Middle frontal gyrus (tissue), 1 donor: Measurements from ENCODE around the gene HDAC1.
"Not testable (repeated sequence)": the region's sequence is repeated elsewhere in the genome, so short reads cannot be mapped to it uniquely, and the experiment has no call there.

Experiments used
- DNase-seq: peaks from one replicate; pipeline ENCODE4 v3.0.0-alpha.2; 2015; ENCODE audit warnings: low spot score; ENCODE audit errors: extremely low spot score

Gene HDAC1

DNA sequence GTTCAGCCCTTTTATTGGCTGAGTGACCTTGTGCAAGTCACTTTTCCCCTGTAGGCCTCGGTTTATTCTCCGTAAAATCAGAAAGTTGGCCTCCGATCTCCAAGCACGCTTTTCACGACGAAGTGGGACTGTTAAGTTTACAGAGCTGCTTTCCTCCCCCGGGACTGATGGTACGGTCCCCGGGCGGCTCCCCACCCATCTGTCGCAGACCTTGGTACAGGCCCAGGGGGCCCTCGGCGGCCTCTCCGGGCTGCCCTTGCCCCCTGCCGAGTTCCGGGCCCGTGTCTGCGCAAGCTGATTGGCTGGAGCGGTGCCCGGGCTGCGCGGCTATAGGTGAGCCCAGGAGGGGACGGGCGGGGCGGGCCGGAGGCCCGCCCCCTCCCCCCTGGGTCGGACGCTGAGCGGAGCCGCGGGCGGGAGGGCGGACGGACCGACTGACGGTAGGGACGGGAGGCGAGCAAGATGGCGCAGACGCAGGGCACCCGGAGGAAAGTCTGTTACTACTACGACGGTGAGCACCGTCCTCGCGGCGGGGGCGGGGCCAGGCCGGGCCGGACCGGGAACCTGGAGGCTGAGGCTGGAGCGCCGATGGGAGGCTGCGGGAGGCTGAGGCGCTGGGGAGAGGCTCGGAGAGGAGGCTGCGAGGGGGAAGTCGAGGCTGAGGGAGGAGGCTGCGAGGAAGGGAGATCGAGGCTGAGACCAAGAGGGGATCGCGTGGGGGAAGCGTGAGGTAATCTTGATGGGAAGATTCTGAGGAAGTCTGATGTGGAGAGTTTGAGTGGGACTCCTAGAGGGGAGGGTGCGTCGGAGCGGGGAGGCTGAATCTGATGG, at the start of gene HDAC1:
HDAC1 (plus strand) TSS at position 376 of the 831 bp plus-strand sequence; CDS start at position 463, 87 bp downstream.
- DNase-seq: peak; percentile 69

DNA sequence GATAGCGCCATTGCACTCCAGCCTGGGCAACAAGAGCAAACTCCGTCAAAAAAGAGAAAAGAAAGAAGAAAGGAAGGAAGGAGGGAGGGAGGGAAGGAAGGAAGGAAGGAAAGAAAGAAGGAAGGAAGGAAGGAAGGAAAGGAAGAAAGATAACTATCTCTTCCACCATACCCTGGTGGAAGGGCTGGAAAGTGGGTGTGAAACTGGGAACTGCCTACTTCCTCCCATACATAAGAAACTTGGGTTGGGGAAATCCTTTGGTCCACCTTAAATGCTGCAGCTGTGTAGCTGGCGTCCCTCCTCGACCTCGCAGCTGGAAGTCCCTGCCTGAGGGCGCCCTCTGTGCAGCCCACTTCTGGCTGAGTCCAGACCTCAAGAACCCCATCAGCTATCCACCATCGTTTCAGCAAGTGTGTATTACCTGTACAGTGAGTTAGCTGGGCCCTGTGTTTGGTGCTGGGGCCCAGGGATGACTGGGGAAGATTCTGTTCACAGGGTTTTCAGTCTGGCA, 49.5 kb upstream of the HDAC1 start:
- DNase-seq: no peak

DNA sequence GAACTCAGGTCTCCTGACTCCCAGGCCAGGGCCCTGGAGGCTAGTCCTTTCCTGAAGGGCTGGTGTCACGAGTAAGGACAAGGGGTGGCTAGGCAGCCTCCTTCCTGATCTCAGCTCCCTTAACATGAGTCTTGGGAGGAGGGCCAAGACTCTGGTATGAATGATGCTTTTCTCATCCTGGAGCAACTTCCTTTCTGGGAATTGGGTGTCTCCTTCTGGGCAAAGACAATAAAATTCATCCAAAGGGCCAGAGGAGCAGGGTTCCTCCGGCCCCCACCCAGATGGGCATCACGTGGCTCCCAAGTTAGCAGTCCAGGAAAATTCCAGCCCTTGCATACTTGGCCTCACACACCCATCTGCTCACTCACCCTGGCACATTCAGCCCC, 45.0 kb upstream of the HDAC1 start, which contains the start of gene FAM167B:
FAM167B (plus strand) TSS at position 335 of the 386 bp plus-strand sequence. CDS start 200 bp downstream, outside the sequence.
- no peak for DNase-seq

DNA sequence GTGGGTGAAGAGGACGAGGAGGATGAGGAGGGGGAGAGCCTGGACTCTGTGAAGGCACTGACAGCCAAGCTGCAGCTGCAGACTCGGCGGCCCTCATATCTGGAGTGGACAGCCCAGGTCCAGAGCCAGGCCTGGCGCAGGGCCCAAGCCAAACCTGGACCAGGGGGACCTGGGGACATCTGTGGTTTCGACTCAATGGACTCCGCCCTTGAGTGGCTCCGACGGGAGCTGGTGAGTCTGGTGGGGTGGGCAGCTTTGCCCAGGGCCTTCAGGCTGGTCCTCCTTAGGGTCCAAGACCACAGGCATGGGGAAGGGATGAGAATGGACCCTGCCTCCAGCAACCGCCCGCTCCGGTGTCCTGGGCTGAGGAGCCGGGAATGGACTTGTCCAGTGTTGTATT, 44.4 kb upstream of the HDAC1 start:
- no peak for DNase-seq

DNA sequence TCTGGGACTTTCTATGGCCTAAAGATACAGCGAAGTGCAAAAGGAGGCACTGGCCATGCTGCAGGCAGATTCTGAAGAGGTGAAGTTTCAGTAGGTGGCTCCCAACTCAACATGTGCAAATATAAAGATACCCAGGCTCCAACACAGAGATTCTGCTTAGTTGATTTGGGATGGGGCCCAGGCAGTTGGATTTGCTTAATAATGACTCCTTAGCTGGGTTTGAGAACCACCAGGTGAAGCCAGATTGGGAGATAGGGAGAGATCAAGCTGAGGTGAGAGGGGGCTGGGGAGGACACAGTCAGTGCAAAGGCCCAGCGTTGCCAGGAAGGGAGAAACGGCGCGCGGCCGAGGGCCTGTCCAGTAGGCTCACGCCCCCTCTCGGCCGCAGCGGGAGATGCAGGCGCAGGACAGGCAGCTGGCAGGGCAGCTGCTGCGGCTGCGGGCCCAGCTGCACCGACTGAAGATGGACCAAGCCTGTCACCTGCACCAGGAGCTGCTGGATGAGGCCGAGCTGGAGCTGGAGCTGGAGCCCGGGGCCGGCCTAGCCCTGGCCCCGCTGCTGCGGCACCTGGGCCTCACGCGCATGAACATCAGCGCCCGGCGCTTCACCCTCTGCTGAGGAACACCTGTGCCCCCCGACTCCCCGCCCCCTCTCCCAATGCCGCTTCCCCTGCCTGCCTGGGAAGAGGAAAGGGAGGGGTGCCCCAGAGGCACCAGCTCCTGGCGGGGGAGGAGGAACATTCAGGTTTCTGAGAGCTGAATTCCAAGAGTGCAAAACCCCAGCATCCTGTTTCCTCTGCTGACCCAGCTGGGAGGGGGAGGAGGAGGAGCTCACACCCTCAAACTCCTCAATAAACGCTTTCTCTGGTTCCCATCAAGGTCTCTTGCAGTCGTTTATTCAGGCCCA, 43.6 kb upstream of the HDAC1 start:
- no peak for DNase-seq

DNA sequence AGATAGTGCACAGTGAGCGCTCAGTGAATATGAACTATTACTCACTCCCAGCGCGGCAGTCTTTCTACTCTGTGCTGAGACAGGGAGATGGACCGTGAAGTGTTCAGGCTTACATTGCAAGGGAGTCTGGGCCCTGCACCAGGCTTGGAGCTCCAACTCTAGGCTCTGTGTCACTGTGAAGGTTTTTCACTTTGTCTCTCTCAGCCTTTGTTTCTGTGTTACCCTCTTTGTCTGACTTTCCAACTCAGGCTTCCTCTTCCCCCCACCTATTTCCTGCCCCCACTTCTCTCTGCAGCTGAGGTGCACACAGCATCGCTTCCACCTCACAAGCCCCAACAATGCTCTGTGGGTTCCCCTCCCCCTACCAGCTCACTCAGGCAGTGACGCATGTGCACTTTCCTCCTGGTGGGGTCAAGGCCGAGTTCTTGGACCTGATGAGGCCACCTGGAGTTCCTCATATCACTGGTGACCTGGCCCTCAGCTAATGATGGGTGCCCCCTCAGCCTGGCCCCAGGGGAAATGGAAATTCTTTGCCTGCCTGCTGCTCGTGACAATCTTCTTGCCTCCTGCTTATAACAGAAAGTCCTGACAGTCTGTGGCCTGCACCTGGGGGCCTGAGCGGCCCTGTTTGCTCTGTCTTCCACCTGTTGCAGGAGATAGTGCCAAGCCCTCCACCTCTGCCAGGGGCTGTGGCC, 41.9 kb upstream of the HDAC1 start:
- DNase-seq: no peak

DNA sequence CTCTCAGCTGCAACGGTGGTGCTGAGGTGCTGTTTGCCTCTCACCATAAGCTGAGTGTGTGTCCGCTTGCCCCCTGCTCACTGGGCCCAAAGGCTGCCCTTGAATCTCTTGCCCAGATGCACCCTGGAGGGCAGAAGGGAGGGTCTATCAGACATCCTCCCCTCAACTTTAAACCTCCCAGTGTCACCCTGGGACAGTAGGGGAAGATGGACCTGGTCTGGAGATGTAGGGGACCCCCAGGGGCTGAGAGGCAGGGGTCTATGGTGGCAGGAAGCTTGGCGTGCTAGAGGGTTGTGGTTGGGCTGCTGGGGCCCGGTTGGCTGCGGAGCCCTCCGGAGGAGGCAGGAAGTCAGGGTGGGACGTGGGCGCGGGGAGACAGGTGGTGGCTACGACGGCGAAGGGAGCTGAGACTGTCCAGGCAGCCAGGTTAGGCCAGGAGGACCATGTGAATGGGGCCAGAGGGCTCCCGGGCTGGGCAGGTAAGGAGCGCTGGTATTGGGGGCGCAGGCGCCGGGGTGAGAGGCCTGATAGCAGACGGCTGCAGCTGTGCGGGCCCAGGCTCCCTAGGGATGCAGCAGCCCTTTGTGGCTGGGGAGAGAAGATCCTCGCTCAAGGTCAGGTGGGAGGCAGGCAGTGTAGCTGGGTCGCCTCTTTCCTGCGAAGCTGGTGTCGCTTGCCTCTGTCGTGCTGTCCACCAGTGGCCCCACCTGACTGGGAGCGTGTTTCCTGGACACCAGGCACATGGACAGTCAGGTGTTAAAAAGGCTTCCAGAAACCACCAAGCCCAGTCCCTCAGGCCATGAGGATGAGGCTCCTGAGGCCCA, 40.8 kb upstream of the HDAC1 start, which contains the start of gene LCK:
LCK (plus strand) TSS at position 373 of the 824 bp plus-strand sequence. CDS start 23,065 bp downstream, outside the sequence.
- DNase-seq: no peak

DNA sequence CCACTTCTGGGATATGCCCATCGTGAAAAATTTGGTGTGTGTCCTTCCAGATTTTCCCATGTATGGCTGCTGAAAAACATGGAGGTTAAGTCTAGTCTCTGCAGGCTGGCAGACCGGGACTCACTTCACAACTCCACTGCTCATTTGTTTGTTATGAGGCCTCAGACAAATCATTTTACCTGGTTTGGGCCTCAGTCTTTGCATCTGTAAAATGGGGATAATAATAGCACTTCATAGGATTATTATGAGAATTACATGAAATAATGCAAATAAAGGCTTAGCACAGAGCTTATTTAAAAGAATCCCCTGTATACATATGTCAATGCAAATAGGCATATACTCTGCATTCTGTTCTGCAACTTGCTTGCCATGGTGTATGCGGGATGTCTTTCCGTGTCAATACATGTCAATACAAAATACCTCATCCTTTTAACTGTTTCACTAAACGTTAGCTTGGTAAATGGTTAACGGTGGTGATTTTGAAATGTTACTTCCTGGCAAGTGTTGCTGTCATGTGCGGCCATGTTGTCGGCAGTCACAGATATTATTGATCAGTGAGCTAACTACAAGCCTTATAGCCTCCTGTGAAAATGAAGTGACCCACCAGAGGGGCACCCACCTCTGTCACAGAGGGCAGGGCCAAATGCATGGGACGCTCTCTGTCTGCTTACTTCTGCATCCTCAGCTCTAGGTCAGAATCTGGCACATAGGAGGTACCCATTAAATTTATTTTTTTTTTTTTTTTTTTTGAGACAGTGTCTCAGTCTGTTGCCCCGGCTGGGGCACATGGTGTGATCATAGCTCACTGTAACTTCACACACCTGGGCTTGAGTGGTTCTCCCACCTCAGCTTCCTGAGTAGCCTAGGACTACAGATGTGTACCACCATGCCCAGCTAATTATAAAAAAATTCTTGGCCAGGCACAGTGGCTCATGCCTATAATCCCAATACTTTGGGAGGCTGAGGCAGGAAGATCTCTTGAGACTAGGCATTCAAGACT, 36.5 kb upstream of the HDAC1 start:
- no peak for DNase-seq

DNA sequence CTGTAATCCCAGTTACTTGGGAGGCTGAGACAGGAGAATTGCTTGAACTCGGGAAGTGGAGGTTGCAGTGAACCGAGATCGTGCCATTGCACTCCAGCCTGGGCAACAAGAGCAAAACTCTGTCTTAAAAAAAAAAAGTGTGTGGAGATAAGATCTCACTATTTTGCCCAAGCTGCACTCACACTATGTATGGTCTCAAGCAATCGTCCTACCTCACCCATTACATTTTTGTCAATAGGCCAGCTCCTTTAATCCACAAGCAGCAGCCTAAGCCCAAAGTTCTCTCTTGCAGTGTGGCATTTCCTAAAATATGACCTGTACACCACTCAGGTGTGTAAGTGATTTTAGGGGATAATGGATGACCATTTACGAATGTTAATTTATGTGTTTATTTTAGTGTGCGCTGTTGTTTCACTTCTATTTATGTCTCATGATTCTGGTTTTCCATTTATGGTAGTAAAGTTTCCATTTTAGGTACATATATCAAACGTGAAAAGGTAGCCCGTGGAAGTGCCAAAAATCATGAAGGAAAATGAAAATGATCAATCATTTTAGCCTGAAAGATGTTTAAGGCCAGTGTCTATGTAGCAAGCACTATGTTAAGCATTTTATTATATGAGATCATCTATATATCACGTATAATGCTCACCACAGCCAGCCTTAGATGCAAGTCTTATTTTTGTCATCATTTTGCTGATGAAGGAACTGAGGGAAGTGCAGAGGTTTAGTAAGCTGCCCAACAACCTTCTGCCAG, 35.2 kb upstream of the HDAC1 start:
- DNase-seq: no peak

DNA sequence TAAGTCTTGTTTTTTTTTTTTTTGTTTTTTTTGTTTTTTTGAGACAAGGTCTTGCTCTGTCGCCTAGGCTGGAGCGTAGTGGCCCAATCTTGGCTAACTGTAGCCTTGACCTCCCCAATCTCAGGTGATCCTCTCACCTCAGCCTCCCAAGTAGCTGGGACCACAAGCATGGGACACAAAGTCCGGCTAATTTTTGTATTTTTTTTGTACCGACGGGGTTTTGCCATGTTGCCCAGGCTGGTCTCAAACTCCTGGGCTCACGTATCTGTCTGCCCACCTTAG, 34.7 kb upstream of the HDAC1 start:
- DNase-seq: no peak

DNA sequence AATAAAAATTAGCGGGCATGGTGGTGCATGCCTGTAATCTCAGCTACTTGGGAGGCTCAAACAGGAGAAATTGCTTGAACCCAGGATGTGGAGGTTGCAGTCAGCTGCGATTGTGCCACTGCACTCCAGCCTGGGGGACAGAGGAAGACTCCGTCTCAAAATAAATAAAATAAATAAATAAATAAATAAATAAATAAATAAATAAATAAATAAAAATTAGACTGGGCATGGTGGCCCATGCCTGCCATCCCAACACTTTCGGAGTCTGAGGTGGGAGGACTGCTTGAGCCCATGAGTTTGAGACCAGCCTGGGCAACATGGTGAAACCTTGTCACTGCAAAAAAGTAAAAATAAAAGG, 28.7 kb upstream of the HDAC1 start:
- DNase-seq: not testable (repeated sequence)

DNA sequence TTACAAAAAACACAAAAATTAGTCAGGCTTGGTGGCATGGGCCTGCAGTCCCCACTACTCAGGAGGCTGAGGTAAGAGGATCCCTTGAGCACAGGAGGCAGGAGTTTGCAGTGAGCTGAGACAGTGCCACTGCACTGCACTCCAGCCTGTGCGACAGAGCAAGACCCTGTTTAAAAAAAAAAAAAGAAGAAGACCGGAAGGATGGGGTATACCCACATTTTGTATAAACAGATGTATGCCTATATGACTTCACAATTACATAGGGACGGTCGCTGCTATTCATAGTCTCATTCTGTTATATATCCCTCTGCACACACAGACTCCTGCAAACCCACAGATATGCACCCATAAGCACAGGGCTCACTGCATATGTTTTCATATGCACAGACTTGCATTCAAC, 28.1 kb upstream of the HDAC1 start:
- no peak for DNase-seq

DNA sequence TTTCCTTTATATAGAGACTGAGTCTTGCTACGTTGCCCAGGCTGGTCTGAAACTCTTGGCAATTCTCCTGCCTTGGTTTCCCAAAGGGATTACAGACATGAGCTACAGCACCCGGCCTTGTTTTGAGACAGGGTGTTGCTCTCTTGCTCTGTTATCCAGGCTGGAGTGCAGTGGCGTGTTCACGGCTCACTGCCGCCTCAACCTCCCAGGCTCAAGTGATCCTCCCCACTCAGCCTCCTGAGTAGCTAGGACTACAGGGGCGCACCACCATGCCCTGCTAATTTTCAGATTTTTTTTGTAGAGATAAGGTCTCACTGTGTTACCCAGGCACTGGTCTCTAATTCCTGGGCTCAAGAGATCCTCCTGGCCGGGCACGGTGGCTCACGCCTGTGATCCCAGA, 26.0 kb upstream of the HDAC1 start:
- no peak for DNase-seq

DNA sequence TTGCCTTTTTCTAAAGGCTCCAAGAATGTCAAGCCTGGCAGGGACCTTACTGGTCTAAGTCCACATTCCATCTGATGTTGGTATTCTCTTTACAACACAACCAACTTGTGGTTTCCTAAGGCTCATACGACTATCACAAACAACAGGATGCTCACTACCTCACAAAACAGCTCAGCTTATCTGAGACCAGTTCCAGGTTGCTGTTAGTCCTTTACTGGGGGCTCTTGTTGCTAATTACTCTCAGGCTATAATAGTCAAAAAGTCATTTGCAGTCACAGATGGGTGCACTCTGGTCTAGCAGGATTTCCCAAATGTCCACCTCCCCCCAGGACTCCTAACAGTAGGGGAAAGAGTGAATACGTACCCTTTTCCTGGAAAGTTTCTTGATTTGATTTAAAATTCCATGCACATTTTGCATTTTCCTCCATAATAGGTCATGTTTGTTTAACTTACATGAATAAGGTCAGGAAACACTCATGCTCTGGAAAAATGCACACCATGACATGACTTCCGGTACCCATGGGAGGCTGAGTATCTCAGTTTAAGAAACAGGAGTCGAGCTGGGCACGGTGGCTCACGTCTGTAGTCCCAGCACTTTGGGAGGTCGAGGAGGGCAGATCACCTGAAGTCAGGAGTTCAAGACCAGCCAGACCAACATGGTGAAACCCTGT, 24.8 kb upstream of the HDAC1 start:
- no peak for DNase-seq

DNA sequence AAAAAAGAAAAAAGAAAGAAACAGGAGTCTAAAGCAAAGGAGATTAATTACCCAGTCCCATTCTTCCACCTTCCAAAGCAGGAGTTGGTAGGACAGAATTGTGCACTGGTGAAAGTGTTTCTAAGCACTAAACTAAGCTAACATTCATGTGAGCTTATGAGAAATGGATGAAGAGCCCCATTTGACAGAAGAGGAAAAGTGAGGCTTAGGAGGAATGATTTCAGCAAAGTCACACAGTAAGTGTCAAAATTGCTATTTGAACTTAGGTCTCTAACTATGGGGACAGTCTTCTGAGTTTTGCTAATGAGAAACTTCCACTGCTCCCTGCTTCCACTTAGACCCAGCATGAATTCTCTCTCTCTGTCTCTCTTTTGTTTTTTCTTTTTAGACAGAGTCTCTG, 22.1 kb upstream of the HDAC1 start:
- no peak for DNase-seq

DNA sequence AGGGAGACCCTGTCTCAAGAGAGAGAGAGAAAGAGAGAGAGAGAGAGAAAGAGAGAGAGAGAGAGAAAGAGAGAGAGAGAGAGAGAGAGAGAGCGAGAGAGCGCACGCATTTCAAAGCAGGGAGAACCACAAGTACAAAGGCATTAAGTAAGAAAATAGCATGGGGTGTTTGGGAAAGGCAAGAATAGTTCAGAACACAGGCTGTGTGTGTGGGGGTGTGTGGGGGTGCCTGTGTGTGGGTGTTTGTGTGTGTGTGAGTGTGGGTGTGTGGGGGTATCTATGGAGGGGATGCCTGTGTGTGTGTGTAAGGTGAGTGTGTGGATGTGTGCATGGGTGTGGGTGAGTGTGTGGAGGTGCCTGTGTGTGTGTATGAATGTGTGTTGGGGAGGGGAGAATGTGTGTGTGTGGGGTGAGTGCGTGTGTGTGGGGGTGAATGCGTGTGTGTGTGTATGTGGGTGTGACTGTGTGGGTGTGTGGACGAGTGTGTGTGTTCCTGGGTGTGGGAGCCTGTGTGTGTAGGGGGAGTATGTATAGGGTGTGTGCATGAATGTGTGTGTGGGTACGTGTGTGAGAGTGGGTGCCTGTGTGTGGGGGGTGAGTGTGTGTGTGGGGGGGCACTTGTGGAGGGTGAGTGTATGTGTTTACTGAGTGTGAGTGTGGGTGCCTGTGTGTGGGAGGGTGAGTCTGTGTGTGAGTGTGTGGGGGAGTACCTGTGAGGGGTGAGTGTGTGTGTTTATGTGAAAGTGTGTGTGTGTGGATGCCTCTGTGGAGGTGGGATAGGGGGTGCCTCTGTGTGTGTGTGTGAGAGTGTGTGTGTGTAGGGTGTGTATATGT, 19.1 kb upstream of the HDAC1 start:
- no peak for DNase-seq
